ENCODE data around the gene CRAT.

CRAT gene

GRCh38 chr9:129060991-129061390, 49.6 kb downstream of the CRAT start:
- H3K36me3 ChIP-seq (ENCODE audit: control insufficient read depth in 1 of 2, insufficient read depth in 2 of 2, low read depth in 1 of 2, low read length in 2 of 2), result peaks cover 69 to 70% of the 10 kb centered on the region in 2 experiments
- no peak overlapping the region for H2AK5ac ChIP-seq (ENCODE audit: low read length, severe bottlenecking)
- no peak overlapping the region for H2BK120ac ChIP-seq (ENCODE audit: low read depth, low read length)
- no peak overlapping the region for H3K4me3 ChIP-seq (ENCODE audit: insufficient read depth in 1 of 2, low read depth in 1 of 2, low read length in 2 of 2)
- peaks cover 1% of the 10 kb centered on the region for H3K79me1 ChIP-seq (replicated peaks; ENCODE audit: low read length, poor library complexity, severe bottlenecking)
- no peak overlapping the region for H3K9ac ChIP-seq (ENCODE audit: low read length)
- H3K18ac ChIP-seq (ENCODE audit: low read depth in 1 of 2, low read length in 2 of 2), result no peak overlapping the region
- DNase-seq, result no peak
- H2BK15ac ChIP-seq (ENCODE audit: low read depth, poor library complexity, severe bottlenecking), result no peak overlapping the region
- H2BK5ac ChIP-seq (ENCODE audit: low read depth, low read length, poor library complexity, severe bottlenecking), result no peak overlapping the region
- H3K4me2 ChIP-seq (ENCODE audit: low read length, poor library complexity, severe bottlenecking), result no peak overlapping the region
- no peaks in the 10 kb centered on the region for H3K9me3 ChIP-seq (ENCODE audit: control insufficient read depth, low read length)
- no peak overlapping the region for H3K27ac ChIP-seq (ENCODE audit: low read length, poor library complexity, severe bottlenecking)
- H3K23ac ChIP-seq (ENCODE audit: low read length in 2 of 2), result no peak overlapping the region
- H3K4ac ChIP-seq (ENCODE audit: low read depth in 1 of 2, low read length in 2 of 2), result no peak overlapping the region
- no peak overlapping the region for H3K14ac ChIP-seq (ENCODE audit: low read length in 2 of 2)
- WGBS, result 96% methylated on average over 11 of the region's 12 CpGs
- no peak overlapping the region for H2BK12ac ChIP-seq (ENCODE audit: low read length in 2 of 2)
- H3K27me3 ChIP-seq (ENCODE audit: control insufficient read depth in 1 of 2, insufficient read depth in 1 of 2, low read length in 2 of 2), result no peaks in the 10 kb centered on the region
- no peak overlapping the region for H2AFZ ChIP-seq (ENCODE audit: low read depth, low read length)
- H4K91ac ChIP-seq (ENCODE audit: low read length), result no peak overlapping the region
- H3K4me1 ChIP-seq (ENCODE audit: control insufficient read depth, insufficient read depth, low read depth, low read length), result peaks cover 9% of the 10 kb centered on the region
- no peak overlapping the region for H4K8ac ChIP-seq (ENCODE audit: low read length)

- no peak overlapping the region for H2BK15ac ChIP-seq (ENCODE audit: low read depth, poor library complexity, severe bottlenecking)
- H3K4me3 ChIP-seq (ENCODE audit: insufficient read depth in 1 of 2, low read depth in 1 of 2, low read length in 2 of 2), result no peak overlapping the region
- H2AK5ac ChIP-seq (ENCODE audit: low read length, severe bottlenecking), result no peak overlapping the region
- H3K4ac ChIP-seq (ENCODE audit: low read depth in 1 of 2, low read length in 2 of 2), result no peak overlapping the region
- H3K4me1 ChIP-seq (ENCODE audit: control insufficient read depth, insufficient read depth, low read depth, low read length), result peaks cover 9% of the 10 kb centered on the region
- H2BK5ac ChIP-seq (ENCODE audit: low read depth, low read length, poor library complexity, severe bottlenecking), result no peak overlapping the region
- H3K14ac ChIP-seq (ENCODE audit: low read length in 2 of 2), result no peak overlapping the region
- H3K4me2 ChIP-seq (ENCODE audit: low read length, poor library complexity, severe bottlenecking), result no peak overlapping the region
- no peak overlapping the region for H3K18ac ChIP-seq (ENCODE audit: low read depth in 1 of 2, low read length in 2 of 2)
- peaks cover 60 to 63% of the 10 kb centered on the region in 2 experiments for H3K36me3 ChIP-seq (ENCODE audit: control insufficient read depth in 1 of 2, insufficient read depth in 2 of 2, low read depth in 1 of 2, low read length in 2 of 2)
- H4K91ac ChIP-seq (ENCODE audit: low read length), result no peak overlapping the region
- H2BK12ac ChIP-seq (ENCODE audit: low read length in 2 of 2), result no peak overlapping the region
- H2BK120ac ChIP-seq (ENCODE audit: low read depth, low read length), result no peak overlapping the region
- H4K8ac ChIP-seq (ENCODE audit: low read length), result no peak overlapping the region
- no peaks in the 10 kb centered on the region for H3K27me3 ChIP-seq (ENCODE audit: control insufficient read depth in 1 of 2, insufficient read depth in 1 of 2, low read length in 2 of 2)
- H2AFZ ChIP-seq (ENCODE audit: low read depth, low read length), result no peak overlapping the region
- no peak overlapping the region for H3K27ac ChIP-seq (ENCODE audit: low read length, poor library complexity, severe bottlenecking)
- H3K23ac ChIP-seq (ENCODE audit: low read length in 2 of 2), result no peak overlapping the region
- WGBS, result 98% methylated on average over 37 of the region's 37 CpGs
- H3K9ac ChIP-seq (ENCODE audit: low read length), result no peak overlapping the region
- H3K79me1 ChIP-seq (replicated peaks; ENCODE audit: low read length, poor library complexity, severe bottlenecking), result peaks cover 1% of the 10 kb centered on the region
- DNase-seq, result no peak
- no peaks in the 10 kb centered on the region for H3K9me3 ChIP-seq (ENCODE audit: control insufficient read depth, low read length)
Measured at GRCh38 chr9:129059796-129060785, 50.5 kb downstream of the CRAT start.

GRCh38 chr9:129058965-129059795, 51.4 kb downstream of the CRAT start:
- no peaks in the 10 kb centered on the region for H3K27me3 ChIP-seq (ENCODE audit: control insufficient read depth in 1 of 2, insufficient read depth in 1 of 2, low read length in 2 of 2)

More at GRCh38 chr9:129058965-129059795, 51.4 kb downstream of the CRAT start:
- H3K9ac ChIP-seq (ENCODE audit: low read length), result no peak overlapping the region
- H4K91ac ChIP-seq (ENCODE audit: low read length), result no peak overlapping the region
- no peak overlapping the region for H2AFZ ChIP-seq (ENCODE audit: low read depth, low read length)
- H2BK12ac ChIP-seq (ENCODE audit: low read length in 2 of 2), result no peak overlapping the region
- H3K14ac ChIP-seq (ENCODE audit: low read length in 2 of 2), result no peak overlapping the region
- H3K79me1 ChIP-seq (replicated peaks; ENCODE audit: low read length, poor library complexity, severe bottlenecking), result peaks cover 1% of the 10 kb centered on the region
- H3K4me1 ChIP-seq (ENCODE audit: control insufficient read depth, insufficient read depth, low read depth, low read length), result peaks cover 9% of the 10 kb centered on the region
- no peak overlapping the region for H3K4me2 ChIP-seq (ENCODE audit: low read length, poor library complexity, severe bottlenecking)
- H3K4ac ChIP-seq (ENCODE audit: low read depth in 1 of 2, low read length in 2 of 2), result no peak overlapping the region
- no peak for DNase-seq
- H3K9me3 ChIP-seq (ENCODE audit: control insufficient read depth, low read length), result no peaks in the 10 kb centered on the region
- WGBS, result 86% methylated on average over 21 of the region's 21 CpGs
- H4K8ac ChIP-seq (ENCODE audit: low read length), result no peak overlapping the region
- no peak overlapping the region for H3K27ac ChIP-seq (ENCODE audit: low read length, poor library complexity, severe bottlenecking)
- no peak overlapping the region for H3K4me3 ChIP-seq (ENCODE audit: insufficient read depth in 1 of 2, low read depth in 1 of 2, low read length in 2 of 2)
- no peak overlapping the region for H3K23ac ChIP-seq (ENCODE audit: low read length in 2 of 2)
- no peak overlapping the region for H2BK120ac ChIP-seq (ENCODE audit: low read depth, low read length)
- H3K36me3 ChIP-seq (ENCODE audit: control insufficient read depth in 1 of 2, insufficient read depth in 2 of 2, low read depth in 1 of 2, low read length in 2 of 2), result peaks cover 53 to 62% of the 10 kb centered on the region in 2 experiments
- no peak overlapping the region for H3K18ac ChIP-seq (ENCODE audit: low read depth in 1 of 2, low read length in 2 of 2)
- no peak overlapping the region for H2AK5ac ChIP-seq (ENCODE audit: low read length, severe bottlenecking)
- H2BK5ac ChIP-seq (ENCODE audit: low read depth, low read length, poor library complexity, severe bottlenecking), result no peak overlapping the region
- H2BK15ac ChIP-seq (ENCODE audit: low read depth, poor library complexity, severe bottlenecking), result no peak overlapping the region
